Muscle layer of duodenum (tissue), 2 donors: ENCODE measurements around the gene TBCD.
"Not testable (repeated sequence)": the region's sequence is repeated elsewhere in the genome, so short reads cannot be mapped to it uniquely, and the experiment has no call there.

Experiments
- H3K27ac ChIP-seq: one replicate; pipeline ENCODE4 v1.7.0; 2013; ENCODE audit warnings: mild to moderate bottlenecking, low read length
- H3K27me3 ChIP-seq: one replicate; pipeline ENCODE4 v1.7.0; 2013; ENCODE audit warnings: low read depth, mild to moderate bottlenecking, control low read depth, low read length
- H3K36me3 ChIP-seq, 2 donors: one replicate each; pipeline ENCODE4 v1.7.0; 2013; ENCODE audit warnings: low read length in 2 of 2, control low read depth in 1 of 2, mild to moderate bottlenecking in 1 of 2; ENCODE audit not compliant: insufficient read depth in 2 of 2, control insufficient read depth in 1 of 2
- H3K4me1 ChIP-seq, 2 donors: one replicate each; pipeline ENCODE4 v1.7.0; 2013; ENCODE audit warnings: low read length in 2 of 2, mild to moderate bottlenecking in 2 of 2, control low read depth in 1 of 2, moderate library complexity in 1 of 2; ENCODE audit not compliant: insufficient read depth in 2 of 2, control insufficient read depth in 1 of 2
- H3K4me3 ChIP-seq, 2 donors: one replicate each; pipeline ENCODE4 v1.7.0; 2013; ENCODE audit warnings: low read length in 2 of 2, low read depth in 1 of 2, mild to moderate bottlenecking in 1 of 2
- H3K9me3 ChIP-seq, 2 donors: one replicate each; pipeline ENCODE4 v1.7.0; 2013; ENCODE audit warnings: low read length in 2 of 2, control low read depth in 1 of 2, mild to moderate bottlenecking in 1 of 2; ENCODE audit not compliant: control insufficient read depth in 1 of 2
- donor health status: healthy.

TBCD gene

DNA sequence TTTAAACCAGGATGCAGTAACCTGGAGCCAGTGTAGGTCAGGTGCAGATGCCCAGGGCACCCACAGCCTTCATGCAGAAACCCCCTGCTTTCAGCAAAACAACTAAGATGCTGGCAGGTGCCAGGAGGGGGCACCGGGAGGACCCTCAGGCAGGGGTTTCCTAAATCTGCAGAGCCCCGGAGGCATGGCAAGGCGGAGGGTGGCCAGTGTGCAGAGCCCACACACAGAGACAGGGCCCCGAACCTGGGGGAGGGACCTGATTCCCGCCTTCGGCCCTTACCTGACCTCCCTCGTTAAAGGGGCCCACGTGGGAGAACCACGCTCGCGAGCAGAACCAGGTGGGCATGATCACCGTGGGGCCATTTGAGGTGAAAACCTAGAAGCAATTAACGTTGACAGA is 213.5 kb downstream of the TBCD start:
- H3K9me3 ChIP-seq = no peaks in the 10 kb centered on the region
- no peak overlapping the region for H3K27ac ChIP-seq
- peaks cover 0 to 1% of the 10 kb centered on the region in 2 donors for H3K36me3 ChIP-seq
- no peak overlapping the region for H3K4me3 ChIP-seq
- H3K27me3 ChIP-seq = no peaks in the 10 kb centered on the region
- H3K4me1 ChIP-seq = peaks cover 7 to 8% of the 10 kb centered on the region in 2 donors

- H3K4me1 ChIP-seq = peaks cover 7 to 8% of the 10 kb centered on the region in 2 donors
- no peak overlapping the region for H3K4me3 ChIP-seq
- no peak overlapping the region for H3K27ac ChIP-seq
- H3K9me3 ChIP-seq = no peaks in the 10 kb centered on the region
- no peaks in the 10 kb centered on the region for H3K27me3 ChIP-seq
- no peaks in the 10 kb centered on the region for H3K36me3 ChIP-seq
Measured at GRCh38 chr17:82966415-82966814, 214.6 kb downstream of the TBCD start.

- no peaks in the 10 kb centered on the region for H3K9me3 ChIP-seq
- H3K36me3 ChIP-seq = no peaks in the 10 kb centered on the region
- no peak overlapping the region for H3K4me3 ChIP-seq
- H3K27ac ChIP-seq = no peak overlapping the region
- no peaks in the 10 kb centered on the region for H3K27me3 ChIP-seq
- H3K4me1 ChIP-seq = peaks cover 7 to 8% of the 10 kb centered on the region in 2 donors
Measured at GRCh38 chr17:82967268-82968032, 215.6 kb downstream of the TBCD start.

GRCh38 chr17:82968033-82968841 is 216.4 kb downstream of the TBCD start:
- not testable (repeated sequence) for H3K4me3 ChIP-seq

GRCh38 chr17:82970067-82970466 is 218.2 kb downstream of the TBCD start:
- Histone ChIP-seq H3K27ac (no peak overlapping the region), H3K9me3 (no peaks in the 10 kb centered on the region), H3K4me1 (no peaks in the 10 kb centered on the region), H3K27me3 (no peaks in the 10 kb centered on the region), H3K4me3 (no peak overlapping the region), H3K36me3 (no peaks in the 10 kb centered on the region)

More at GRCh38 chr17:82968033-82968841, 216.4 kb downstream of the TBCD start:
- H3K4me1 ChIP-seq, H3K27ac ChIP-seq, H3K36me3 ChIP-seq, H3K27me3 ChIP-seq, H3K9me3 ChIP-seq: not testable (repeated sequence)

DNA sequence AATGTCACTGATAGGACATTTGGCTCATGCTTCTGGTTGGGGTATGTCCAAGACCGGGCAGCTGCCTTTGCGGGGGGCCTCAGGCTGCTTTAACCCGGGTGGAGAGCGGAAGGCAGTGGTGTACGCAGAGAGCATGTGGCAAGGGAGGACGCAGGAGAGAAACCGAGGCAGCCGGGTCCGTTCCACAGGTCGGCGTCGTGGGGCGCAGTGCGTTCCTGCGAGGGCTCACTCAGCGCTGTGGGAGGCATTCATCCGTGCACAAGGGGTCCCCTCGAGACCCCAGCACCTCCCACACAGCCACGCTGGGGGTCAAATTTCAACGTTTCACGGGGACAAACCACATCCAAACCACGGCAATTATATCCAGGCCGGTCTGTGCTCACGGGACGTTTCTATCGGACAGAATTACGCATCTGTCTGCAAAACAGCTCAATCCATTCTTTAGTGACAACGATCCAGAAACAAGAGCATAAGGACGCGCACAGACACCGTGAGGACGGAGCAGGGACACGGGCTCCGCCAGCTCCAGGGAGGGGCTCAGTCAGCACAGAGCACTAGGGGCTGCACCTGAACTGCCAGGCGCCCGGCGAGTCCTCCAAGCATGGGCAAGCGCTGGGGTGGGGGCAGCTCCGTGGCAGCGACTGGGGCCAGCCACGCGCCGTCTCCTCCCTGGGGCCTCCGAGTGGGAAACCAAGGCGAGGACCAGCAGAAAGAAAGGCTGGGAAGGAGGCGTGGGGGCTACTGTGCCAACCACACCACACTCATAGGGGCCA is 219.1 kb downstream of the TBCD start:
- Histone ChIP-seq H3K27ac (no peak overlapping the region), H3K36me3 (no peaks in the 10 kb centered on the region), H3K9me3 (no peaks in the 10 kb centered on the region), H3K4me1 (no peaks in the 10 kb centered on the region), H3K4me3 (no peak overlapping the region), H3K27me3 (no peaks in the 10 kb centered on the region)

- Histone ChIP-seq H3K36me3 (no peaks in the 10 kb centered on the region), H3K4me1 (no peaks in the 10 kb centered on the region), H3K4me3 (no peak overlapping the region)
Measured at GRCh38 chr17:82972836-82973372, 221.0 kb downstream of the TBCD start.

DNA sequence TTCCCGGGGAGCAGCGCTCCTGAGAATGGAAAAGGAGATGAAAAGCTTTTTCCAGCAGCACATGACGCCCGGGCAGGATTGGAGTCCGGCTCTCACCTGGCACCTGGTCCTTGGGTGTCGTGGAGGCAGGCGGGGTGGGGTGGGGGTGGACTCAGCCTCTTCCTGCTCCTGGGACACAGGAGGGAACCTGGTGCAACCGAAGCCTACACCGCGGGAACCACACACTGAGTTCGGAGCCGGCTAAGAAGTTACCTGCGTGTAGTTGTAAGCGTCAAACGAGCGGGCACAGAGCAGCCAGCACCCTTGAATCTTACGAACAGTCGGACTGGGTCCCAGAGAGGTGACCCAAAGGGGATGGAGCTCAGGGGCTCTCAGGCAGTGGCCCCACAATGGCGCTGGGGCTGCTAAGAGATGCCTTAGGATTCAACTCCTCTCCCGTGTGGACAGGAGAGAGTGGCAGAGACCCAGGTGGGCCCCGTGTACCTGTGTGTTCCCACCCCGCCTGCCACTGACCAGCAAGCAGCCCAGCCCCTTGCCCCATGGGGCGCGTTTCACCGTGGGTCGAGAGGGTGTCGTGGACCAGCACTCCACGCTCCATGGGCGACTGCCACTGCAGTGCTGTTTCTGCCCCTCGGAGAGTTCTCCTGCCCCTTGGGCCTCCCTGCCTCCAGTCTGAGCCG is 221.7 kb downstream of the TBCD start:
- Histone ChIP-seq H3K27ac (no peak overlapping the region), H3K27me3 (no peaks in the 10 kb centered on the region), H3K36me3 (no peaks in the 10 kb centered on the region), H3K4me1 (no peaks in the 10 kb centered on the region), H3K9me3 (no peaks in the 10 kb centered on the region), H3K4me3 (no peak overlapping the region)

More at GRCh38 chr17:82972836-82973372, 221.0 kb downstream of the TBCD start:
- Histone ChIP-seq H3K27ac (no peak overlapping the region), H3K9me3 (no peaks in the 10 kb centered on the region), H3K27me3 (no peaks in the 10 kb centered on the region)

GRCh38 chr17:82974136-82974952 is 222.5 kb downstream of the TBCD start:
- H3K9me3 ChIP-seq = no peaks in the 10 kb centered on the region
- no peaks in the 10 kb centered on the region for H3K27me3 ChIP-seq
- no peak overlapping the region for H3K27ac ChIP-seq
- H3K4me1 ChIP-seq = no peaks in the 10 kb centered on the region
- no peak overlapping the region for H3K4me3 ChIP-seq
- H3K36me3 ChIP-seq = no peaks in the 10 kb centered on the region

GRCh38 chr17:82976982-82977488 is 225.2 kb downstream of the TBCD start:
- Histone ChIP-seq H3K36me3 (no peaks in the 10 kb centered on the region), H3K9me3 (no peaks in the 10 kb centered on the region), H3K27ac (no peak overlapping the region), H3K4me3 (no peak overlapping the region), H3K4me1 (no peaks in the 10 kb centered on the region), H3K27me3 (no peaks in the 10 kb centered on the region)
